SK-N-SH treated with all-trans-retinoic acid at 6 μM for 48 hours (cell line): ENCODE data around the gene PEPD.

Experiments used
- ARNTL ChIP-seq: fragments of 450-650 bp; formaldehyde crosslinking; IDR thresholded peaks from 2 replicates; pipeline ENCODE4 v1.5.0; 2020; ENCODE audit warnings: low read depth, mild to moderate bottlenecking, moderate library complexity, borderline replicate concordance
- ZC3H10 ChIP-seq: fragments of 250-450 bp; sonication (Bioruptor Pico); IDR thresholded peaks from 2 replicates; pipeline ENCODE4 v1.5.1; 2021; ENCODE audit warnings: mild to moderate bottlenecking, moderate library complexity

GRCh38 chr19:33507021-33507956 is 14.3 kb downstream of the PEPD start:
- no peak for TF ChIP-seq ARNTL (CRISPR knock-in tag)
- TF ChIP-seq ZC3H10: no peak
